ENCODE data around the gene EXOC6B.
"Not testable (repeated sequence)": the region's sequence is repeated elsewhere in the genome, so short reads cannot be mapped to it uniquely, and the experiment has no call there.

EXOC6B gene

GRCh38 chr2:72602711-72603110 lies 223.1 kb downstream of the EXOC6B start:
- no peak for DNase-seq

- no peak for DNase-seq
Measured at GRCh38 chr2:72602095-72602494, 223.7 kb downstream of the EXOC6B start.

GRCh38 chr2:72583836-72584235 lies 242.0 kb downstream of the EXOC6B start:
- DNase-seq = not testable (repeated sequence)

- no peak for DNase-seq
Measured at GRCh38 chr2:72583376-72583775, 242.5 kb downstream of the EXOC6B start.

GRCh38 chr2:72581560-72582181 lies 244.2 kb downstream of the EXOC6B start:
- DNase-seq = peak; percentile 54

- no peak for DNase-seq
Measured at GRCh38 chr2:72579591-72580180, 246.1 kb downstream of the EXOC6B start.

- DNase-seq = no peak
Measured at GRCh38 chr2:72576861-72577260, 249.0 kb downstream of the EXOC6B start.

- DNase-seq = no peak
Measured at GRCh38 chr2:72576459-72576858, 249.4 kb downstream of the EXOC6B start.

- no peak for DNase-seq
Measured at GRCh38 chr2:72574886-72575285, 250.9 kb downstream of the EXOC6B start.

GRCh38 chr2:72573232-72573631 lies 252.6 kb downstream of the EXOC6B start:
- no peak for DNase-seq

GRCh38 chr2:72572501-72572900 lies 253.3 kb downstream of the EXOC6B start:
- DNase-seq = no peak

- no peak for DNase-seq
Measured at GRCh38 chr2:72570413-72570812, 255.4 kb downstream of the EXOC6B start.

GRCh38 chr2:72562451-72563153 lies 263.2 kb downstream of the EXOC6B start:
- DNase-seq = no peak

- DNase-seq = peak; percentile 50
Measured at GRCh38 chr2:72561621-72562318, 264.1 kb downstream of the EXOC6B start.

GRCh38 chr2:72555943-72556342 lies 269.9 kb downstream of the EXOC6B start:
- DNase-seq = no peak

- DNase-seq = not testable (repeated sequence)
Measured at GRCh38 chr2:72555363-72555762, 270.5 kb downstream of the EXOC6B start.

- DNase-seq = not testable (repeated sequence)
Measured at GRCh38 chr2:72554910-72555309, 270.9 kb downstream of the EXOC6B start.

- DNase-seq = no peak
Measured at GRCh38 chr2:72554381-72554780, 271.5 kb downstream of the EXOC6B start.

GRCh38 chr2:72548081-72548764 lies 277.6 kb downstream of the EXOC6B start:
- DNase-seq = no peak

- no peak for DNase-seq
Measured at GRCh38 chr2:72545790-72546189, 280.0 kb downstream of the EXOC6B start.

GRCh38 chr2:72544554-72544953 lies 281.3 kb downstream of the EXOC6B start:
- DNase-seq = no peak

GRCh38 chr2:72543497-72544216 lies 282.2 kb downstream of the EXOC6B start:
- no peak for DNase-seq
